GM19468 (cell line): ENCODE measurements around the gene SV2C.
"Not testable (repeated sequence)": the region's sequence is repeated elsewhere in the genome, so short reads cannot be mapped to it uniquely, and the experiment has no call there.

Source experiments
- ATAC-seq: cut with Tn5 transposase; IDR thresholded peaks from one replicate; pipeline ENCODE4 v1.9.1; 2021; ENCODE audit warnings: mild to moderate bottlenecking, moderate library complexity, moderate number of reproducible peaks; ENCODE audit not compliant: unreplicated experiment; ENCODE audit errors: extremely low read depth

SV2C gene

DNA sequence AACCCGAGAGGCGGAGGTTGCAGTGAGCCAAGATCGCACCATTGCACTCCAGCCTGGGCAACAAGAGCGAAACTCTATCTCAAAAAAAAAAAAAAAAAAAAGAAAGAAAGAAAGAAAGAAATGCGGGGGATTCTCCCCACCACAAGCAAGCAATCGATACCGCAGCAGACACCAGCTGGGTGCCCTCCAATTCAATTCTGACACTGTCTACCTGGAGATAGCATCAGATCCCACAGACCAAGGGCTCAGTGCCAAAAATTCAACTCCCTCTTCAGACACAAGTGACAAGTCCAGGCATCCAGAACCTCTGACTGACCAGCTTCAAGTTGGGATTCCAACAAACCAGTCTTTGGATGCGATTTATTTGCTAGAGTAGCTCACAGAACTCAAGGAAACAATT lies 286.5 kb downstream of the SV2C start:
- not testable (repeated sequence) for ATAC-seq

DNA sequence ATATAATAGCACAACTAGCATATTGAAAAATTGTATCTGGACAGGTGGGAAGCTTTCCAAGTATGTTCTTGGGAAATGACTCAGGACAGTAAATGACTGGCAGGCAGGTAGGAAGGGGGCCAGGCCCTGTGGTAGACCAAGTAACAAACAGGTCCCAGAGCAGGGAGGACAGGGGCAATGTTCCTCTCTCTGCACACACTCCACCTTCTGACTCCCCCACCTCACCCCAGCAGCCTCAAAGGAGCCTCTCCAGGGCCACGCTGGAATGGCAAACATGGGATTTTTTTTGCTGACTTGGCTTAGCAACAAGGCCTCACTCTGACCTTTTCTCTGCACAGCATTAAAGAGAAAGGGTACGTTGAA lies 288.8 kb downstream of the SV2C start:
- no peak for ATAC-seq

DNA sequence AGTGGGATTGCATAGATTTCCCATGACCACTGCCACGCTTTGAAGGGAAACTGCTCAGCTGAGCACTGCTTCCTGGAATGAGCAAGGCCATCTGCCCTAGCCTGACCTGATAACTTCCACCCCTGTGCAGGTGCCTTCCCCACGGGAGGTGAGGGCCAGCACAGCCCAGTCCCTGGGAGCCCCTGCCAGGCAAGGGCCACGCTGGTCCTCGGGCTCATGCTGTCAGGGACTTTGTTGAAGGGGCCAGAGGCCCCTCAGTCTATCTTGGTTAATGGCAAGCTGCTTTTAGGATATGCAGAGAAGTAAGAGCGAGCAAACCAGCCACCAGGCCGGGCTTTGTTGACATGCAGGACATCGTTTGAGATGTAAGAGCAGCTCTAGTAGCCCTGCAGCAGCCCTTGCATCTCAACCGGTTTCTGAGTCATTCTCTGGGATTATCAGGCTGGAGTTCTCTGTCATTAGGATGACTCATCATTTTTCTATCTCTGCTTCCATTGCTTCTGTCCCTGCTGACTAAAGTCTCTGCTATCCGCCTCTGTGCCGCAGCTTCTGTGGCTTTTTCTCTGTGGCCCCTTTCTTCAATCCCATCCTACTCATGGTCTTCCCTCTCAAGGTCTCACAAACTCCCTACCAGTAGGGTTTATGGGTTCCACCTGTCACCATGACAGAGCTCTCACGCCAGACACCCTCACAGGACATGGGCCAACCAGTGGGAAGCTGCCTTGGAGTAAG lies 289.3 kb downstream of the SV2C start:
- ATAC-seq, result no peak

GRCh38 chr5:76376148-76376865 lies 293.1 kb downstream of the SV2C start:
- ATAC-seq, result no peak

DNA sequence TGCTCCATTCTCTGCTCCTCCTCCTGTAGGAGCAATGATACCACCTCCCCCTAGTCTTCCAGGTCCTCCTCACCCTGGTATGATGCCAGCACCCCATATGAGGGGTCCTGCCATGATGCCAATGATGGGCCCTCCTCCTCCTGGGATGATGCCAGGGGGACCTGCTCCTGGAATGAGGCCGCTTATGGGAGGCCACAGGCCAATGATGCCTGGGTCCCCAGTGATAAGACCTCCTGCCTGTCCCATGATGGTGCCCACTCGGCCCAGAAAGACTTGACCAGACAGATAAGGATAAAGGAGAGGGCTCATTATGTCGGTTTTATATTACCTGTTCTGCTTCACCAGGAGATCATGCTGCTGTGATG lies 293.7 kb downstream of the SV2C start:
- no peak for ATAC-seq

DNA sequence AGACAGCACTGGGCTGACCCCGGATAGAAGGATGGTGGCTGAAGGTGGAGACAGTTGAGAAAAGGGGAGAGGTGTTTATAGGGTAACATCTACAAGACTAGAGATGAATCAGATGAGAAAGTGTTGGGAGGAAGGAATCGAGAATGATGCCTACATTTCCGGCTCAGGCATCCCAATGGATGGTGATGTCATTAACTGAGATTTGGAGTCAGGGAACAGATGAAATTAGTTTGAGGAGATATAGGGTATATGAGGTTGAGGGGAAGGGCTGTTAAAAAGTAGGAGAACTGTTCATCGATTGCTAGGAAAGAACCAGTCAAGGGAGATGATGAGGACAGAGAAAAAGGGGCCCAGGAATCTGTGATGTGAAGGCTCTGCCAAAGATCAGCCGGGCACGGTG lies 295.2 kb downstream of the SV2C start:
- no peak for ATAC-seq

- no peak for ATAC-seq
Observed at GRCh38 chr5:76379316-76379715, 296.1 kb downstream of the SV2C start.

- no peak for ATAC-seq
Observed at GRCh38 chr5:76379855-76380254, 296.7 kb downstream of the SV2C start.

DNA sequence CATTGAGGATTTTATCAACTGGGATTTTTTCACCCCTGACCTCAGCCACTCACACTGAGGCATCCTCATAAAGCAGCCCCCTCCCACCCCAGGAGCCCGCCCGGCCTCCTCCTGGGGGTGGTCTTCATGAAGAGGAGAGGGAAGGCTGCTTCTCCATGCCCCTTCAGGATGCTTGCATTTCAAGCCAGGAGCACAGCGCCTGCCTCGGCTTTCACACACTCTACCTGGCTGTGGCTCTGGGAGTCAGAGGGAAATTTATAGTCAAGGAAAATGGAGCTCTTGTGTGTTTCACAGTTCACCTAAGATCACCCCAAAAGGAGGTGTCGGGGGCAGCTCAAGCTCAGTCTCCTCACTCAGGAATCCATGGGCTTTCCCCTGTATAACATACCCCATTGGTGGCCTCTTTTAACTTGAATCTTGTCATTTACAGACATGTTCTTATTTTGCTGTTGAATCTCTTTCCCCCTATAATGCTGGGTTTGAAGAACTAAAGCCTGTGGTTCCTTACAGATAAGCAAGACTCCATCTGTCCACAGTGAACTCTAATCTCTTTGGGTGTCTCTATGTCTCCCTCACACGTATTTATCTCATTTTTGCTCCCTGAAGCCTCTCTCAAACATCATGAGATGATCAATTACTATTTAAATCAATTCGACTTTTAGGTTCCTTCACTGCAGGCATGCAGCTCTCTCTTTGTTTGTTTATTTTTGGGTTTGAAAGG lies 297.3 kb downstream of the SV2C start:
- ATAC-seq, result no peak

GRCh38 chr5:76383126-76383832 lies 300.1 kb downstream of the SV2C start:
- no peak for ATAC-seq

DNA sequence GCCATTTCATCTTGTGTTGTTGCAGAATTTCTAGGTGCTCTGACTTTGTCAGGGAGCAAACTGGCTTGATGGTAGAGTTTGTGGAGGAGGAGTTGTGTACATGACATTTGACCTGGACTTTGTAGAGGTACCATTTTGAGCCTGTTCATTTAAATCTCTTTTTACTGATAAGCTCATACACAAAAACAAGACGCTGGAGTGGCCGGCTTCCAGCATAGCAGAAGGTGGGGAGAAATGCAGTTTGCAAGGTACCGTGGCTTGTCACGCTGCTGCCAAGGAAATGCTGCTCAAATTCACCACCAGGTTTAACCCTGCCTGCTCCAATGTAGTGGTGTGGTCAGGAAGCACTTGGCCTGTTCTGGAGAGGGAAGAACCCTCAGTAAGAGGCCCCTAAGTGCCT lies 301.0 kb downstream of the SV2C start:
- no peak for ATAC-seq

DNA sequence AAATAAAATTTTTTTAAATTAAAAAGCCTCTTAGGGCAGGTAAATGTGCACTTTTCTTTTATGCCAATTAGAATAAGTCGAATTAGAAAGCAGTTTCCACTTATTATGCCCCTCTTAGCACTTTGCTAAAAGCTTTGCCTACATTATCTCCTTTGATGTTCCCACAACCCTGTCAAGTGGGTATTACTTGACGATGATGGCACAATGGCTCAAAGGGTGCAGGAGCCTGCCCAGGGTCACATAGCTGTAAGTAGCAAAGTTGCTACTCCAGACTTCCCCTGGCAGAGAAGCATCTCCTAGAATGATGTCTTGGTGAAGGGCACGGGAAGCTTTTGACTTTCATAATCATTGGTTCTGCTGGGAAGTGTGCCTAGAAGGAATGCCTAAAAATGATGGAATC lies 301.5 kb downstream of the SV2C start:
- no peak for ATAC-seq

- no peak for ATAC-seq
Observed at GRCh38 chr5:76385540-76385939, 302.4 kb downstream of the SV2C start.

- ATAC-seq, result no peak
Observed at GRCh38 chr5:76386360-76386759, 303.2 kb downstream of the SV2C start.

DNA sequence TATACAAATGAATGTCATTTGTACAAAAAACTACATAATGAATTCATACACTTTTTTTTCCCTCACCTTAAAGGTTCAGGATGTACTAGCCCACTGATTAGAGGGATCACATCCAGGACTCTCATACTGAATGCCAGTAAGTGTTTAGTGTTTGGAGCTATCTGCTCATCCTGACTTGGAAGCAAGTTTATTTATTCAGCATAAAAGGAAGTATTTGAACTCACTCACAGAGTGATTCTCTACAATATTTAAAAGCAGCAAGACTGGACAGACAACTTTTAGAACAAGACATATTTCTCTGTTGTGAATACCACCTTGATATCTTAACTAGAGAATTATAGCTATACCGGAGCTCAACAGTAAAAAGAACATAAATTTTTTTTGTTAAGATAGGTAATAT lies 305.1 kb downstream of the SV2C start:
- no peak for ATAC-seq

- no peak for ATAC-seq
Observed at GRCh38 chr5:76388791-76389512, 305.8 kb downstream of the SV2C start.

DNA sequence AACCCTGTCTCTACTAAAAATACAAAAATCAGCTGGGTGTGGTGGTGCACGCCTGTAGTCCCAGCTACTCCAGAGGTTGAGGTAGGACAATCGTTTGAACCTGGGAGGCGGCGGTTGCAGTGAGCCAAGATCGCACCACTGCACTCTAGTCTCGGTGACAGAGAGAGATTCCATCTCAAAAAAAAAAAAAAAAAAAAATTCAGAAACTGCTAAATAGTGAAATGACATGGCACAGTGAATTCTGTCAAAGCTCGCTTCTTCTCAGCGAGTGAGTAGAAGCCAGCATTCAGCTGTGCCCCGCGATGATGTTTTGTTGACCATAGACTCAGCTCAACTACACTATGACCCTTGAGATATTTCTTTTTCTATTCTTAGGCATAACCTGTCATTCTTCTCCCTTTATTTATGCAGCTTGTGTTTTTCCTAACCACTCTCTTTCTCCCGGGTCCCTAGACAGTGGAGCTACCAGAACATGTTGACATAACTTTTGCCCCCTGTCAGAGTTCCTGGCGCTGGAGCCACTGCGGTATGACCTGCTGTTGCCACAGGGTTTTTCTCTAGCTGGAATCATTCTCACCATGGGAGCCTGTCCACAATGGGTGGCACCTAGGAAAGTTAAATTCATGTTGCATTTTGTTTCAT lies 306.5 kb downstream of the SV2C start:
- ATAC-seq, result no peak

- no peak for ATAC-seq
Observed at GRCh38 chr5:76391014-76391413, 307.8 kb downstream of the SV2C start.

- no peak for ATAC-seq
Observed at GRCh38 chr5:76393035-76393680, 310.0 kb downstream of the SV2C start.
